ENCODE results near the gene SIGLEC15. TPM values are rescaled to one million over a fixed set of nuclear protein-coding genes. Genes with fewer than 3 reads are reported as not detected.
"Not testable (repeated sequence)": the region's sequence is repeated elsewhere in the genome, so short reads cannot be mapped to it uniquely, and the experiment has no call there.

SIGLEC15 gene
- total and polyA plus RNA-seq, 4 experiments from 2014 or later = not detected

- peaks cover 2% of the 10 kb centered on the region for H3K4me1 ChIP-seq (ENCODE audit: insufficient read depth, low read length)
- ChIA-PET CTCF (ENCODE audit: partially characterized antibody) (no interaction called here), POLR2A (ENCODE audit: partially characterized antibody) (no interaction called here)
- H3K4me3 Mint-ChIP-seq = no peak overlapping the region
- H3K27me3 Mint-ChIP-seq = peaks cover 5 to 10% of the 10 kb centered on the region in 2 donors
- no peak overlapping the region for H3K27ac Mint-ChIP-seq
- peaks cover 4 to 8% (median 7%) of the 10 kb centered on the region in 4 donors for H3K4me1 Mint-ChIP-seq
- H3K36me3 Mint-ChIP-seq = no peaks in the 10 kb centered on the region
- no peak overlapping the region for H3K27ac ChIP-seq (ENCODE audit: low read depth, low read length)
- no peaks in the 10 kb centered on the region for H3K27me3 ChIP-seq (ENCODE audit: insufficient read depth, low read length)
- peaks cover 0 to 13% (median 9%) of the 10 kb centered on the region in 8 donors for H3K9me3 Mint-ChIP-seq
- intact Hi-C loops (cut with micrococcal nuclease) = no loop called here
- no peaks in the 10 kb centered on the region for H3K36me3 ChIP-seq (ENCODE audit: insufficient read depth, low read length)
- no peaks in the 10 kb centered on the region for H3K9me3 ChIP-seq (ENCODE audit: control insufficient read depth in 1 of 2, low read length in 2 of 2)
- no peak overlapping the region for H3K4me3 ChIP-seq (ENCODE audit: low read length in 2 of 2)
- DNase-seq = no peak
These were observed 5.2 kb upstream of the SIGLEC15 start for GRCh38 chr18:45820106-45820745.

- DNase-seq = no peak
- Histone ChIP-seq H3K36me3 (ENCODE audit: insufficient read depth, low read length) (no peaks in the 10 kb centered on the region), H3K4me1 (ENCODE audit: insufficient read depth, low read length) (peaks cover 10% of the 10 kb centered on the region), H3K27ac (ENCODE audit: low read depth, low read length) (no peak overlapping the region), H3K27me3 (ENCODE audit: insufficient read depth, low read length) (no peaks in the 10 kb centered on the region), H3K9me3 (ENCODE audit: control insufficient read depth in 1 of 2, low read length in 2 of 2) (no peaks in the 10 kb centered on the region), H3K4me3 (ENCODE audit: low read length in 2 of 2) (no peak overlapping the region)
- Mint-ChIP-seq H3K27me3 (peaks cover 5 to 11% of the 10 kb centered on the region in 2 donors), H3K27ac (peak overlapping the region in 1 of 7 donors; percentile 11), H3K4me3 (no peak overlapping the region), H3K9me3 (peaks cover 0 to 13% (median 9%) of the 10 kb centered on the region in 8 donors), H3K36me3 (no peaks in the 10 kb centered on the region), H3K4me1 (peaks cover 9 to 15% (median 14%) of the 10 kb centered on the region in 4 donors)
- intact Hi-C loops (cut with micrococcal nuclease) = no loop called here
- ChIA-PET CTCF (ENCODE audit: partially characterized antibody) (no interaction called here), POLR2A (ENCODE audit: partially characterized antibody) (no interaction called here)
These were observed 4.4 kb upstream of the SIGLEC15 start for GRCh38 chr18:45821026-45821425.

GRCh38 chr18:45821711-45822110 is 3.8 kb upstream of the SIGLEC15 start:
- Mint-ChIP-seq H3K36me3 (no peaks in the 10 kb centered on the region), H3K27ac (no peak overlapping the region), H3K4me1 (peaks cover 9 to 18% (median 16%) of the 10 kb centered on the region in 4 donors), H3K27me3 (peaks cover 5 to 11% of the 10 kb centered on the region in 2 donors), H3K9me3 (peaks cover 0 to 11% (median 4%) of the 10 kb centered on the region in 8 donors), H3K4me3 (no peak overlapping the region)
- ChIA-PET CTCF (ENCODE audit: partially characterized antibody) (no interaction called here), POLR2A (ENCODE audit: partially characterized antibody) (no interaction called here)
- H3K27me3 ChIP-seq (ENCODE audit: insufficient read depth, low read length) = no peaks in the 10 kb centered on the region
- no peaks in the 10 kb centered on the region for H3K9me3 ChIP-seq (ENCODE audit: control insufficient read depth in 1 of 2, low read length in 2 of 2)
- no peaks in the 10 kb centered on the region for H3K36me3 ChIP-seq (ENCODE audit: insufficient read depth, low read length)
- no peak for DNase-seq
- H3K27ac ChIP-seq (ENCODE audit: low read depth, low read length) = no peak overlapping the region
- no peak overlapping the region for H3K4me3 ChIP-seq (ENCODE audit: low read length in 2 of 2)
- peaks cover 11% of the 10 kb centered on the region for H3K4me1 ChIP-seq (ENCODE audit: insufficient read depth, low read length)
- intact Hi-C loops (cut with micrococcal nuclease) = no loop called here

GRCh38 chr18:45826084-45826483 is 609 bp downstream of the SIGLEC15 start:
- H3K4me3 Mint-ChIP-seq = no peak overlapping the region
- intact Hi-C loops (cut with micrococcal nuclease) = no loop called here
- H3K27ac ChIP-seq (ENCODE audit: low read depth, low read length) = no peak overlapping the region
- no peaks in the 10 kb centered on the region for H3K27me3 ChIP-seq (ENCODE audit: insufficient read depth, low read length)
- no peak for DNase-seq
- H3K27me3 Mint-ChIP-seq = peaks cover 5 to 11% of the 10 kb centered on the region in 2 donors
- POLR2A ChIA-PET (ENCODE audit: partially characterized antibody) = no interaction called here
- H3K4me1 ChIP-seq (ENCODE audit: insufficient read depth, low read length) = peaks cover 15% of the 10 kb centered on the region
- no peak overlapping the region for H3K4me3 ChIP-seq (ENCODE audit: low read length in 2 of 2)
- H3K9me3 Mint-ChIP-seq = peaks cover 0 to 5% (median 0%) of the 10 kb centered on the region in 8 donors
- H3K9me3 ChIP-seq (ENCODE audit: control insufficient read depth in 1 of 2, low read length in 2 of 2) = no peaks in the 10 kb centered on the region
- peak overlapping the region in 4 of 7 donors; percentile 24 to 81 (median 54) for H3K27ac Mint-ChIP-seq
- CTCF ChIA-PET (ENCODE audit: partially characterized antibody) = no interaction called here
- no peaks in the 10 kb centered on the region for H3K36me3 Mint-ChIP-seq
- peaks cover 14 to 27% (median 18%) of the 10 kb centered on the region in 4 donors for H3K4me1 Mint-ChIP-seq
- no peaks in the 10 kb centered on the region for H3K36me3 ChIP-seq (ENCODE audit: insufficient read depth, low read length)

- H3K36me3 Mint-ChIP-seq; H3K9me3 ChIP-seq (ENCODE audit: control insufficient read depth in 1 of 2, low read length in 2 of 2); H3K36me3 ChIP-seq (ENCODE audit: insufficient read depth, low read length); DNase-seq; CTCF ChIA-PET (ENCODE audit: partially characterized antibody); H3K4me3 Mint-ChIP-seq; H3K9me3 Mint-ChIP-seq; intact Hi-C loops (cut with micrococcal nuclease); H3K27me3 Mint-ChIP-seq; POLR2A ChIA-PET (ENCODE audit: partially characterized antibody); H3K4me3 ChIP-seq (ENCODE audit: low read length in 2 of 2); H3K27ac ChIP-seq (ENCODE audit: low read depth, low read length); H3K27me3 ChIP-seq (ENCODE audit: insufficient read depth, low read length): not testable (repeated sequence)
- H3K4me1 ChIP-seq (ENCODE audit: insufficient read depth, low read length) = peaks cover 15% of the 10 kb centered on the region
- Mint-ChIP-seq H3K4me1 (peaks cover 14 to 27% (median 18%) of the 10 kb centered on the region in 4 donors), H3K27ac (peak overlapping the region in 1 of 7 donors; percentile 24)
These were observed 1.2 kb downstream of the SIGLEC15 start for GRCh38 chr18:45826716-45827115.

- no peaks in the 10 kb centered on the region for H3K36me3 Mint-ChIP-seq
- no peak overlapping the region for H3K27ac Mint-ChIP-seq
- Histone ChIP-seq H3K9me3 (ENCODE audit: control insufficient read depth in 1 of 2, low read length in 2 of 2) (no peaks in the 10 kb centered on the region), H3K4me3 (ENCODE audit: low read length in 2 of 2) (no peak overlapping the region), H3K36me3 (ENCODE audit: insufficient read depth, low read length) (no peaks in the 10 kb centered on the region), H3K27ac (ENCODE audit: low read depth, low read length) (no peak overlapping the region), H3K27me3 (ENCODE audit: insufficient read depth, low read length) (no peaks in the 10 kb centered on the region), H3K4me1 (ENCODE audit: insufficient read depth, low read length) (peaks cover 15% of the 10 kb centered on the region)
- no peaks in the 10 kb centered on the region for H3K9me3 Mint-ChIP-seq
- DNase-seq = no peak
- H3K4me3 Mint-ChIP-seq = no peak overlapping the region
- H3K27me3 Mint-ChIP-seq = peaks cover 3 to 6% of the 10 kb centered on the region in 2 donors
- CTCF ChIA-PET (ENCODE audit: partially characterized antibody) = no interaction called here
- H3K4me1 Mint-ChIP-seq = peaks cover 14 to 27% (median 17%) of the 10 kb centered on the region in 4 donors
- intact Hi-C loops (cut with micrococcal nuclease) = no loop called here
- POLR2A ChIA-PET (ENCODE audit: partially characterized antibody) = no interaction called here
These were observed 3.7 kb downstream of the SIGLEC15 start for GRCh38 chr18:45828917-45829811.

- Histone ChIP-seq H3K4me3 (ENCODE audit: low read length in 2 of 2) (no peak overlapping the region), H3K27me3 (ENCODE audit: insufficient read depth, low read length) (no peaks in the 10 kb centered on the region), H3K27ac (ENCODE audit: low read depth, low read length) (no peak overlapping the region), H3K36me3 (ENCODE audit: insufficient read depth, low read length) (no peaks in the 10 kb centered on the region), H3K9me3 (ENCODE audit: control insufficient read depth in 1 of 2, low read length in 2 of 2) (no peaks in the 10 kb centered on the region), H3K4me1 (ENCODE audit: insufficient read depth, low read length) (peaks cover 15% of the 10 kb centered on the region)
- no peak for DNase-seq
- Mint-ChIP-seq H3K27me3 (peaks cover 3 to 6% of the 10 kb centered on the region in 2 donors), H3K4me3 (peak overlapping the region in 1 of 8 donors; percentile 15), H3K9me3 (no peaks in the 10 kb centered on the region), H3K4me1 (peaks cover 9 to 21% (median 12%) of the 10 kb centered on the region in 4 donors), H3K27ac (peak overlapping the region in 1 of 7 donors; percentile 57), H3K36me3 (no peaks in the 10 kb centered on the region)
- intact Hi-C loops (cut with micrococcal nuclease) = no loop called here
- ChIA-PET CTCF (ENCODE audit: partially characterized antibody) (interaction anchor here (1.0 kb wide), 1 partner anchor 50 kb away, joined by 3 read pairs; no protein-coding TSS in a partner anchor), POLR2A (ENCODE audit: partially characterized antibody) (no interaction called here)
These were observed 4.4 kb downstream of the SIGLEC15 start for GRCh38 chr18:45829855-45830254.
